ENCODE data around the gene SYVN1.

Gene SYVN1

GRCh38 chr11:65132988-65133700, 1.2 kb downstream of the SYVN1 start:
- Histone ChIP-seq H3K9me3 (ENCODE audit: control insufficient read depth, low read length) (no peaks in the 10 kb centered on the region), H3K36me3 (ENCODE audit: control insufficient read depth, insufficient read depth, low read length) (peaks cover 49% of the 10 kb centered on the region), H3K4me1 (ENCODE audit: control insufficient read depth, insufficient read depth, low read length, poor library complexity, severe bottlenecking) (peaks cover 9% of the 10 kb centered on the region), H3K27ac (ENCODE audit: low read depth, low read length, severe bottlenecking) (no peak overlapping the region), H3K4me3 (ENCODE audit: extremely low read depth, insufficient read depth, low read length, poor library complexity, severe bottlenecking) (peak overlapping the region; percentile 99)
- 56 to 63% methylated on average over 14 to 15 of the region's 18 CpGs for WGBS, 2 experiments (ENCODE audit: insufficient coverage in 2 of 2)

GRCh38 chr11:65132238-65132987, 1.9 kb downstream of the SYVN1 start:
- H3K27ac ChIP-seq (ENCODE audit: low read depth, low read length, severe bottlenecking): no peak overlapping the region
- WGBS, 2 experiments (ENCODE audit: insufficient coverage in 2 of 2): 93 to 98% methylated on average over 3 to 7 of the region's 10 CpGs
- H3K4me3 ChIP-seq (ENCODE audit: extremely low read depth, insufficient read depth, low read length, poor library complexity, severe bottlenecking): no peak overlapping the region
- peaks cover 9% of the 10 kb centered on the region for H3K4me1 ChIP-seq (ENCODE audit: control insufficient read depth, insufficient read depth, low read length, poor library complexity, severe bottlenecking)
- no peaks in the 10 kb centered on the region for H3K9me3 ChIP-seq (ENCODE audit: control insufficient read depth, low read length)
- H3K36me3 ChIP-seq (ENCODE audit: control insufficient read depth, insufficient read depth, low read length): peaks cover 57% of the 10 kb centered on the region

- H3K4me3 ChIP-seq (ENCODE audit: extremely low read depth, insufficient read depth, low read length, poor library complexity, severe bottlenecking): no peak overlapping the region
- H3K27ac ChIP-seq (ENCODE audit: low read depth, low read length, severe bottlenecking): no peak overlapping the region
- H3K9me3 ChIP-seq (ENCODE audit: control insufficient read depth, low read length): no peaks in the 10 kb centered on the region
- 91 to 100% methylated on average over 4 to 5 of the region's 6 CpGs for WGBS, 2 experiments (ENCODE audit: insufficient coverage in 2 of 2)
- H3K4me1 ChIP-seq (ENCODE audit: control insufficient read depth, insufficient read depth, low read length, poor library complexity, severe bottlenecking): peaks cover 9% of the 10 kb centered on the region
- peaks cover 62% of the 10 kb centered on the region for H3K36me3 ChIP-seq (ENCODE audit: control insufficient read depth, insufficient read depth, low read length)
These were observed 2.5 kb downstream of the SYVN1 start for GRCh38 chr11:65131895-65132237.

- Histone ChIP-seq H3K4me3 (ENCODE audit: extremely low read depth, insufficient read depth, low read length, poor library complexity, severe bottlenecking) (no peak overlapping the region), H3K4me1 (ENCODE audit: control insufficient read depth, insufficient read depth, low read length, poor library complexity, severe bottlenecking) (peaks cover 9% of the 10 kb centered on the region), H3K27ac (ENCODE audit: low read depth, low read length, severe bottlenecking) (no peak overlapping the region), H3K36me3 (ENCODE audit: control insufficient read depth, insufficient read depth, low read length) (peaks cover 67% of the 10 kb centered on the region), H3K9me3 (ENCODE audit: control insufficient read depth, low read length) (no peaks in the 10 kb centered on the region)
- 83 to 90% methylated on average over 1 to 3 of the region's 3 CpGs for WGBS, 2 experiments (ENCODE audit: insufficient coverage in 2 of 2)
These were observed 2.9 kb downstream of the SYVN1 start for GRCh38 chr11:65131417-65131776.

GRCh38 chr11:65130631-65131416, 3.5 kb downstream of the SYVN1 start:
- peaks cover 9% of the 10 kb centered on the region for H3K4me1 ChIP-seq (ENCODE audit: control insufficient read depth, insufficient read depth, low read length, poor library complexity, severe bottlenecking)
- WGBS, 2 experiments (ENCODE audit: insufficient coverage in 2 of 2): 91 to 96% methylated on average over 13 to 18 of the region's 19 CpGs
- H3K36me3 ChIP-seq (ENCODE audit: control insufficient read depth, insufficient read depth, low read length): peaks cover 73% of the 10 kb centered on the region
- H3K27ac ChIP-seq (ENCODE audit: low read depth, low read length, severe bottlenecking): no peak overlapping the region
- no peak overlapping the region for H3K4me3 ChIP-seq (ENCODE audit: extremely low read depth, insufficient read depth, low read length, poor library complexity, severe bottlenecking)
- no peaks in the 10 kb centered on the region for H3K9me3 ChIP-seq (ENCODE audit: control insufficient read depth, low read length)

GRCh38 chr11:65129649-65130441, 4.5 kb downstream of the SYVN1 start:
- H3K9me3 ChIP-seq (ENCODE audit: control insufficient read depth, low read length): no peaks in the 10 kb centered on the region
- H3K4me1 ChIP-seq (ENCODE audit: control insufficient read depth, insufficient read depth, low read length, poor library complexity, severe bottlenecking): peaks cover 4% of the 10 kb centered on the region
- no peak overlapping the region for H3K4me3 ChIP-seq (ENCODE audit: extremely low read depth, insufficient read depth, low read length, poor library complexity, severe bottlenecking)
- whole genome bisulfite sequencing, 2 experiments (ENCODE audit: insufficient coverage in 2 of 2): 95 to 98% methylated on average over 9 to 12 of the region's 13 CpGs
- H3K27ac ChIP-seq (ENCODE audit: low read depth, low read length, severe bottlenecking): no peak overlapping the region
- peaks cover 82% of the 10 kb centered on the region for H3K36me3 ChIP-seq (ENCODE audit: control insufficient read depth, insufficient read depth, low read length)

- peaks cover 4% of the 10 kb centered on the region for H3K4me1 ChIP-seq (ENCODE audit: control insufficient read depth, insufficient read depth, low read length, poor library complexity, severe bottlenecking)
- H3K9me3 ChIP-seq (ENCODE audit: control insufficient read depth, low read length): no peaks in the 10 kb centered on the region
- no peak overlapping the region for H3K27ac ChIP-seq (ENCODE audit: low read depth, low read length, severe bottlenecking)
- peaks cover 93% of the 10 kb centered on the region for H3K36me3 ChIP-seq (ENCODE audit: control insufficient read depth, insufficient read depth, low read length)
- 93 to 98% methylated on average over 13 to 14 of the region's 15 CpGs for WGBS, 2 experiments (ENCODE audit: insufficient coverage in 2 of 2)
- H3K4me3 ChIP-seq (ENCODE audit: extremely low read depth, insufficient read depth, low read length, poor library complexity, severe bottlenecking): no peak overlapping the region
These were observed 5.9 kb downstream of the SYVN1 start for GRCh38 chr11:65128182-65129145.

- H3K4me3 ChIP-seq (ENCODE audit: extremely low read depth, insufficient read depth, low read length, poor library complexity, severe bottlenecking): no peak overlapping the region
- WGBS, 2 experiments (ENCODE audit: insufficient coverage in 2 of 2): 92 to 100% methylated on average over 7 to 10 of the region's 12 CpGs
- H3K4me1 ChIP-seq (ENCODE audit: control insufficient read depth, insufficient read depth, low read length, poor library complexity, severe bottlenecking): no peaks in the 10 kb centered on the region
- H3K9me3 ChIP-seq (ENCODE audit: control insufficient read depth, low read length): no peaks in the 10 kb centered on the region
- H3K27ac ChIP-seq (ENCODE audit: low read depth, low read length, severe bottlenecking): no peak overlapping the region
- H3K36me3 ChIP-seq (ENCODE audit: control insufficient read depth, insufficient read depth, low read length): peaks cover 91% of the 10 kb centered on the region
These were observed 6.7 kb downstream of the SYVN1 start for GRCh38 chr11:65127473-65128181.

- Histone ChIP-seq H3K4me3 (ENCODE audit: extremely low read depth, insufficient read depth, low read length, poor library complexity, severe bottlenecking) (no peak overlapping the region), H3K9me3 (ENCODE audit: control insufficient read depth, low read length) (no peaks in the 10 kb centered on the region), H3K4me1 (ENCODE audit: control insufficient read depth, insufficient read depth, low read length, poor library complexity, severe bottlenecking) (no peaks in the 10 kb centered on the region), H3K36me3 (ENCODE audit: control insufficient read depth, insufficient read depth, low read length) (peaks cover 82% of the 10 kb centered on the region), H3K27ac (ENCODE audit: low read depth, low read length, severe bottlenecking) (no peak overlapping the region)
- 94 to 97% methylated on average over 3 to 4 of the region's 6 CpGs for WGBS, 2 experiments (ENCODE audit: insufficient coverage in 2 of 2)
These were observed 7.6 kb downstream of the SYVN1 start for GRCh38 chr11:65126624-65127274.
